BE2C (cell line): Measurements from ENCODE around the gene ADISSP.

Source experiments
- DNase-seq: peaks from one replicate; pipeline ENCODE4 v3.0.0-alpha.2; 2020
- H3K27me3 ChIP-seq: fragments of 250-450 bp; sonication (Bioruptor Pico); 2 replicates; pipeline ENCODE4 v1.5.1; 2020; ENCODE audit warnings: mild to moderate bottlenecking
- H3K36me3 ChIP-seq: fragments of 250-450 bp; sonication (Bioruptor Pico); 2 replicates; pipeline ENCODE4 v1.5.1; 2020; ENCODE audit warnings: mild to moderate bottlenecking
- H3K4me1 ChIP-seq: fragments of 250-450 bp; sonication (Bioruptor Pico); 2 replicates; pipeline ENCODE4 v1.5.1; 2020
- H3K4me3 ChIP-seq: 2 replicates; pipeline ENCODE4 v1.5.1; 2011; ENCODE audit warnings: low read depth, low read length
- H3K9me3 ChIP-seq: fragments of 250-450 bp; sonication (Bioruptor Pico); 2 replicates; pipeline ENCODE4 v1.5.1; 2020
- CTCF ChIP-seq: IDR thresholded peaks from 2 replicates; pipeline ENCODE4 v1.5.1; 2012; ENCODE audit warnings: mild to moderate bottlenecking, low read depth, low read length

The ADISSP gene

GRCh38 chr20:3727401-3728021 lies 40.0 kb downstream of the ADISSP start:
- Histone ChIP-seq H3K27me3 (no peaks in the 10 kb centered on the region), H3K4me3 (0 out of 2 replicates have a peak overlapping the region, but pooled peaks have one; percentile 6), H3K4me1 (no peaks in the 10 kb centered on the region), H3K9me3 (no peaks in the 10 kb centered on the region), H3K36me3 (no peaks in the 10 kb centered on the region)
- DNase-seq = no peak
- TF ChIP-seq CTCF = no peak

GRCh38 chr20:3724356-3724755 lies 43.2 kb downstream of the ADISSP start:
- Histone ChIP-seq H3K9me3 (no peaks in the 10 kb centered on the region), H3K4me1 (no peaks in the 10 kb centered on the region), H3K36me3 (no peaks in the 10 kb centered on the region), H3K4me3 (no peak overlapping the region), H3K27me3 (no peaks in the 10 kb centered on the region)
- DNase-seq = no peak
- no peak for TF ChIP-seq CTCF

GRCh38 chr20:3723284-3723683 lies 44.3 kb downstream of the ADISSP start:
- no peaks in the 10 kb centered on the region for H3K9me3 ChIP-seq
- no peak overlapping the region for H3K4me3 ChIP-seq
- H3K27me3 ChIP-seq = no peaks in the 10 kb centered on the region
- H3K36me3 ChIP-seq = no peaks in the 10 kb centered on the region
- TF ChIP-seq CTCF = no peak
- no peaks in the 10 kb centered on the region for H3K4me1 ChIP-seq
- no peak for DNase-seq

GRCh38 chr20:3721912-3722311 lies 45.6 kb downstream of the ADISSP start:
- no peaks in the 10 kb centered on the region for H3K4me1 ChIP-seq
- no peak overlapping the region for H3K4me3 ChIP-seq
- H3K27me3 ChIP-seq = no peaks in the 10 kb centered on the region
- TF ChIP-seq CTCF = no peak
- no peaks in the 10 kb centered on the region for H3K9me3 ChIP-seq
- no peak for DNase-seq
- H3K36me3 ChIP-seq = no peaks in the 10 kb centered on the region

GRCh38 chr20:3720626-3721025 lies 46.9 kb downstream of the ADISSP start:
- TF ChIP-seq CTCF = no peak
- Histone ChIP-seq H3K9me3 (no peaks in the 10 kb centered on the region), H3K27me3 (no peaks in the 10 kb centered on the region), H3K4me1 (no peaks in the 10 kb centered on the region), H3K36me3 (no peaks in the 10 kb centered on the region), H3K4me3 (no peak overlapping the region)
- DNase-seq = no peak

- Histone ChIP-seq H3K27me3 (no peaks in the 10 kb centered on the region), H3K36me3 (no peaks in the 10 kb centered on the region), H3K4me1 (no peaks in the 10 kb centered on the region), H3K9me3 (no peaks in the 10 kb centered on the region), H3K4me3 (no peak overlapping the region)
- no peak for DNase-seq
- no peak for TF ChIP-seq CTCF
Measured at GRCh38 chr20:3720068-3720467, 47.5 kb downstream of the ADISSP start.
